Gastroesophageal sphincter (tissue), 4 donors: ENCODE results near the gene CCL18. TPM values are rescaled to one million over a fixed set of nuclear protein-coding genes. Genes with fewer than 3 reads are reported as not detected.
A peak's percentile ranks its signal among the peaks of the same experiment; 100 is the strongest.
"Not testable (repeated sequence)": the region's sequence is repeated elsewhere in the genome, so short reads cannot be mapped to it uniquely, and the experiment has no call there.

ENCODE experiments used
- ATAC-seq: fragments of 150-250 bp; one replicate; pipeline ENCODE4 v1.9.1; 2016; ENCODE audit warnings: mild to moderate bottlenecking, moderate library complexity
- H3K27ac ChIP-seq, 4 donors: fragments of 200-600 bp; sonication (generic) in 3 of 4; 1 replicate in 3 of 4; 2 replicates in 1 of 4; pipeline ENCODE4 v1.5.1; 2016 to 2019
- H3K27me3 ChIP-seq: fragments of 200-600 bp; sonication (generic); one replicate; pipeline ENCODE4 v1.5.1; 2019
- H3K36me3 ChIP-seq, 2 donors: fragments of 200-600 bp; sonication (generic); one replicate each; pipeline ENCODE4 v1.5.1; 2019; ENCODE audit warnings: control low read depth in 1 of 2
- H3K4me1 ChIP-seq, 3 donors: fragments of 200-600 bp; sonication (generic); 1 replicate in 2 of 3; 2 replicates in 1 of 3; pipeline ENCODE4 v1.5.1; 2016 to 2019; ENCODE audit warnings: control low read depth in 2 of 3
- H3K4me3 ChIP-seq, 2 donors: fragments of 200-600 bp; sonication (generic); one replicate each; pipeline ENCODE4 v1.5.1; 2019; ENCODE audit warnings: mild to moderate bottlenecking in 1 of 2, moderate library complexity in 1 of 2
- H3K9me3 ChIP-seq, 3 donors: fragments of 200-600 bp; sonication (generic); one replicate each; pipeline ENCODE4 v1.5.1; 2017 to 2019; ENCODE audit warnings: control low read depth in 2 of 3
- CTCF ChIP-seq, 4 experiments: fragments of 200-600 bp in 2 of 4; fragments of 450-650 bp in 2 of 4; sonication (generic) in 1 of 4; IDR thresholded peaks; one replicate each; pipeline ENCODE4 v1.5.1; 2017 to 2019; ENCODE audit warnings: antibody characterized with exemption in 4 of 4, mild to moderate bottlenecking in 2 of 4, moderate library complexity in 2 of 4
- EP300 ChIP-seq: sonication (generic); formaldehyde crosslinking; IDR thresholded peaks from one replicate; pipeline ENCODE4 v1.6.1; 2017; ENCODE audit warnings: antibody characterized with exemption, mild to moderate bottlenecking
- POLR2A ChIP-seq, 2 donors: fragments of 450-650 bp; IDR thresholded peaks; one replicate each; pipeline ENCODE4 v1.6.1; 2017; ENCODE audit warnings: antibody characterized with exemption in 2 of 2, mild to moderate bottlenecking in 2 of 2, moderate library complexity in 1 of 2
- POLR2AphosphoS5 ChIP-seq: sonication (generic); formaldehyde crosslinking; IDR thresholded peaks from one replicate; pipeline ENCODE4 v1.6.1; 2017; ENCODE audit warnings: antibody characterized with exemption
- WGBS, 2 donors: methylation state at CpG; one replicate each; pipeline ENCODE4 v1.1.5; 2018; ENCODE audit warnings: low coverage in 1 of 2; 5-methylcytosine and 5-hydroxymethylcytosine counted together
- total RNA-seq, 4 donors: library from RNA; depleted of rRNA; stranded (reverse); fragments of >200 nt; gene quantifications; one replicate each; pipeline ENCODE4 v1.1.0, GENCODE V29; 2016

Gene CCL18
- total RNA-seq, 4 donors from 2014 or later: 5.9 to 18.0 (median 11.9) TPM; not detected in 1

GRCh38 chr17:36094746-36095145 is 30.7 kb downstream of the CCL18 start:
- Histone ChIP-seq H3K27ac (no peak overlapping the region), H3K9me3 (no peaks in the 10 kb centered on the region), H3K27me3 (peaks cover 10% of the 10 kb centered on the region), H3K4me1 (no peaks in the 10 kb centered on the region), H3K4me3 (no peak overlapping the region), H3K36me3 (no peaks in the 10 kb centered on the region)
- no peak for ATAC-seq
- no peak for TF ChIP-seq EP300
- TF ChIP-seq POLR2AphosphoS5: no peak
- TF ChIP-seq CTCF (IDR thresholded peaks at IDR 0.05): no peak
- no peak for TF ChIP-seq POLR2A (IDR thresholded peaks at IDR 0.05)
- WGBS, 2 donors: 89 to 100% methylated on average over 1 to 5 of the region's 7 CpGs

- Histone ChIP-seq H3K4me3 (no peak overlapping the region), H3K36me3 (no peaks in the 10 kb centered on the region), H3K9me3 (no peaks in the 10 kb centered on the region), H3K27me3 (no peaks in the 10 kb centered on the region), H3K27ac (no peak overlapping the region), H3K4me1 (no peaks in the 10 kb centered on the region)
- 88 to 100% methylated on average over 1 of the region's 1 CpG for WGBS, 2 donors
- no peak for ATAC-seq
- TF ChIP-seq POLR2A (IDR thresholded peaks at IDR 0.05): no peak
- TF ChIP-seq EP300: no peak
- no peak for TF ChIP-seq CTCF (IDR thresholded peaks at IDR 0.05)
- TF ChIP-seq POLR2AphosphoS5: no peak
Observed at GRCh38 chr17:36095992-36096391, 31.9 kb downstream of the CCL18 start.

DNA sequence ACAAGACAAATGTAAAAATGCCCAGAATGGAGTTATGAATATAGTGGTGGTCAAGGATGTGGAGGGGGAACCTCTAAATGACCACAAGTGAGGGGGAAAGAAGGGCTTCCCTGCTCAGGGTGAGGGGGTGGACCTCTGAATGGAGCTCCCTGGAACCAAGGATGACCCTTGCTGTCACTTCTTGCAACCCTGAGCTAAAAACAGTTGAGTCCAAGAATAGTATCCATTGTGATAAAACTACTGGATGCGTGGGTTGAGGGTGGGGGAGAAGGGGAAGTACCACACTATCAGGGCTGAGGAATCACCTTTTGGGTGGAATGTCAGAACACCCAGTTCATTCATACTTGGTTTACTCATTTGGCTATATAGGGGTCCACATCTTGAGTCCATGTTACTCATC is 34.9 kb downstream of the CCL18 start:
- not testable (repeated sequence) for H3K36me3 ChIP-seq, H3K4me1 ChIP-seq, H3K9me3 ChIP-seq, H3K27ac ChIP-seq, H3K27me3 ChIP-seq, H3K4me3 ChIP-seq, ATAC-seq
- WGBS, 2 donors: 38% methylated on average over 1 of the region's 1 CpG; no CpG with 5 or more reads in 1 of the 2 donors

GRCh38 chr17:36103401-36103975 is 39.4 kb downstream of the CCL18 start, which contains the start of gene CCL4:
TSS of gene CCL4 (plus strand) at chr17:36103827. CDS start at chr17:36103906, 79 bp downstream.
- not testable (repeated sequence) for H3K27ac ChIP-seq, H3K27me3 ChIP-seq, H3K9me3 ChIP-seq, H3K4me3 ChIP-seq, H3K36me3 ChIP-seq, H3K4me1 ChIP-seq
- WGBS, 2 donors: 20 to 31% methylated on average over 1 to 2 of the region's 6 CpGs
- peak; percentile 57 for ATAC-seq

DNA sequence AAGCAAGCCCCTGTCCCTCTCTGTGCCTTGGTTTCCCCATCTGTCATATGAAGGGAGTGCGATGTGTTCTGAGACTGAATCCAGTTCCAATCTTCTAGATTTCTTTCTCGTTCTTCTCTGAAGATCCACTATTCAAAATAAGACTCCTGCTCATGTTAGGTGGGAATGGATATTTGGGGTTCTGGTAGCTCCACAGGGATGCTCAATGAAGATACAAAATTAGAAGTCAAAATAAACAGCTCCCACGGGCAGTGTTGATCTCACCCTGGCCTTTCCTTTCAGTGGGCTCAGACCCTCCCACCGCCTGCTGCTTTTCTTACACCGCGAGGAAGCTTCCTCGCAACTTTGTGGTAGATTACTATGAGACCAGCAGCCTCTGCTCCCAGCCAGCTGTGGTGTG is 40.2 kb downstream of the CCL18 start:
- not testable (repeated sequence) for H3K4me3 ChIP-seq, H3K27me3 ChIP-seq, H3K9me3 ChIP-seq, H3K27ac ChIP-seq, ATAC-seq, H3K4me1 ChIP-seq, H3K36me3 ChIP-seq
- WGBS, 2 donors: 0% methylated on average over 1 of the region's 7 CpGs; no CpG with 5 or more reads in 1 of the 2 donors

DNA sequence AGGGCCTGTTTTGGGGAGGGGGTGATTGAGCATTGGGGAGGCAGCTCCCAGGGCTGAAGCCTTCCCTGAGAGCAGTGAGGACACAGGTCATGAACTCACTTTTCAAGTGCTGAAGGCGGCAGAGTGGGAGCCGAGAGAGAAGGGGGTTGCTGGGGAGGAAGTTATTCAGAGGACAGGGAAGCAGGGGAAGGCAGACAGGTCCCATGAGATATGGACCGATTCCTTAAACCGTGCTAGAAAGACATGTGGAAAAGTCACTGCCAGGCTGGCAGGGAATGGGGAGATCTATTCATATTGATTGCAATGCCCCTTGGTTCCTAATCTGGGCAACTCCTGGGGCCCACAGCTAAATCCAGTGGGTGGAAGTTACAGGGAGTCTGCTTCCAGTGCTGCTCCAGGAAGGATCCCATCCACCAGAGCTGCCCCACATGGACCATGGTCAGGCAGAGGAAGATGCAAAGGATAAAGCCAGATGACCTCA is 40.7 kb downstream of the CCL18 start:
- 0 to 52% methylated on average over 2 to 4 of the region's 4 CpGs for WGBS, 2 donors
- no peak for TF ChIP-seq EP300
- no peak for TF ChIP-seq POLR2AphosphoS5
- no peak for TF ChIP-seq POLR2A (IDR thresholded peaks at IDR 0.05)
- no peak for TF ChIP-seq CTCF (IDR thresholded peaks at IDR 0.05)
- no peaks in the 10 kb centered on the region for H3K4me1 ChIP-seq
- ATAC-seq: no peak
- H3K27me3 ChIP-seq: peaks cover 12% of the 10 kb centered on the region
- H3K36me3 ChIP-seq: no peaks in the 10 kb centered on the region
- H3K27ac ChIP-seq: no peak overlapping the region
- no peaks in the 10 kb centered on the region for H3K9me3 ChIP-seq
- H3K4me3 ChIP-seq: no peak overlapping the region
